Colonic mucosa (tissue), 4 donors: ENCODE measurements around the gene RCBTB1. TPM values are rescaled to one million over a fixed set of nuclear protein-coding genes. Genes with fewer than 3 reads are reported as not detected.

ENCODE experiments used
- DNase-seq: peaks from one replicate; pipeline ENCODE4 v3.0.0-alpha.2; 2020
- H3K27ac ChIP-seq: fragments of 200-600 bp; one replicate; pipeline ENCODE4 v1.8.0; 2021
- H3K27me3 ChIP-seq: fragments of 200-600 bp; one replicate; pipeline ENCODE4 v1.8.0; 2021
- H3K36me3 ChIP-seq: fragments of 200-600 bp; one replicate; pipeline ENCODE4 v1.8.0; 2021
- H3K4me1 ChIP-seq: fragments of 200-600 bp; one replicate; pipeline ENCODE4 v1.8.0; 2021; ENCODE audit warnings: mild to moderate bottlenecking
- H3K4me3 ChIP-seq: fragments of 200-600 bp; one replicate; pipeline ENCODE4 v1.8.0; 2021
- H3K9ac ChIP-seq, 2 donors: one replicate each; pipeline ENCODE4 v1.7.0; 2013; ENCODE audit warnings: control low read depth in 2 of 2, low read depth in 2 of 2, low read length in 2 of 2
- H3K9me3 ChIP-seq: fragments of 200-600 bp; one replicate; pipeline ENCODE4 v1.8.0; 2021
- intact Hi-C: fragments of 100-400 bp; cut with DNase I; formaldehyde crosslinking; loops from one replicate; pipeline ENCODE4 v1.14.1; 2022
- total RNA-seq, 2 donors: library from RNA; stranded (reverse); fragmentation: NEBNext Ultra II Directional in 1 of 2; extraction: Animal tissue kit (Norgen Biotek cat#: 25700) in 1 of 2; gene quantifications; one replicate each; pipeline ENCODE4 v1.2.1, GENCODE V29; 2021
- TF ChIP-seq, protein P1 (sequence below): fragments of 200-600 bp; IDR thresholded peaks from one replicate; pipeline ENCODE4 v1.8.0; 2022; ENCODE audit warnings: antibody characterized with exemption, mild to moderate bottlenecking
- donor health status: healthy.
- donor health status: DM: no; HTN: no; CAD: no.
- donor health status: DM: no; HTN: no; CAD: no.

Gene RCBTB1
- total RNA-seq, 2 donors from 2014 or later: 6.2 to 7.5 TPM

DNA sequence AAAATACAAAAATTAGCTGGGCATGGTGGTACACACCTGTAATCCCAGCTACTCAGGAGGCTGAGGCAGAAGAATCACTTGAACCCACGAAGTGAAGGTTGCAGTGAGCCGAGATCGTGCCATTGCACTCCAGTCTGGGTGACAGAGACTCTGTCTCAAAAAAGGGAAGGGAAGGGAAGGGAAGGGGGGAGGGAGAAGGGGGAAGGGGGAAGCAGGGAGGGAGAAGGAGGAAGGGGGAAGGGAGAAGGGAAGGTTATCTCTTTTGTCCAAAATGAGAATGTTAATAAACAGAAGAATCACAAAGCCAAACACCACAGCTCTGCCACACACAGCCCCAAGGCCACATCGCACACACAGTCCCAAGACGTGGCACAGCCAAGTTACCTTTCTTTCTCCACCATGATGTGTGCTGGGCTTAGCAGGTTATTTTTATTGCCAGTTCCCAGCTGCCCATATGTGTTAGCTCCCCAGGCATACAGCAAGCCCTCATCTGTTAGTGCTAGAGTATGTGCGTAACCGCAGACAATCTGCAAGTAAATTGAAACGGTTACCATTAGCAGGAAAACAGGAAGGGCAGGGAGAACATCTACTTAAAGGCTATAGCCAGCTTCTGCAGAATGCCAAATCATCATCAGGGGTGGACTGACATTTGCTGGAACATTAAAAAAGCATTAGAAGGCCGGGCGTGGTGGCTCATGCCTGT is 34.3 kb downstream of the RCBTB1 start:
- Histone ChIP-seq H3K4me3 (no peak overlapping the region), H3K9ac (no peak overlapping the region), H3K36me3 (no peaks in the 10 kb centered on the region), H3K9me3 (no peaks in the 10 kb centered on the region), H3K4me1 (no peaks in the 10 kb centered on the region), H3K27ac (no peak overlapping the region), H3K27me3 (no peaks in the 10 kb centered on the region)
- TF ChIP-seq, protein P1, sequence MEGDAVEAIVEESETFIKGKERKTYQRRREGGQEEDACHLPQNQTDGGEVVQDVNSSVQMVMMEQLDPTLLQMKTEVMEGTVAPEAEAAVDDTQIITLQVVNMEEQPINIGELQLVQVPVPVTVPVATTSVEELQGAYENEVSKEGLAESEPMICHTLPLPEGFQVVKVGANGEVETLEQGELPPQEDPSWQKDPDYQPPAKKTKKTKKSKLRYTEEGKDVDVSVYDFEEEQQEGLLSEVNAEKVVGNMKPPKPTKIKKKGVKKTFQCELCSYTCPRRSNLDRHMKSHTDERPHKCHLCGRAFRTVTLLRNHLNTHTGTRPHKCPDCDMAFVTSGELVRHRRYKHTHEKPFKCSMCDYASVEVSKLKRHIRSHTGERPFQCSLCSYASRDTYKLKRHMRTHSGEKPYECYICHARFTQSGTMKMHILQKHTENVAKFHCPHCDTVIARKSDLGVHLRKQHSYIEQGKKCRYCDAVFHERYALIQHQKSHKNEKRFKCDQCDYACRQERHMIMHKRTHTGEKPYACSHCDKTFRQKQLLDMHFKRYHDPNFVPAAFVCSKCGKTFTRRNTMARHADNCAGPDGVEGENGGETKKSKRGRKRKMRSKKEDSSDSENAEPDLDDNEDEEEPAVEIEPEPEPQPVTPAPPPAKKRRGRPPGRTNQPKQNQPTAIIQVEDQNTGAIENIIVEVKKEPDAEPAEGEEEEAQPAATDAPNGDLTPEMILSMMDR: no peak
- DNase-seq: no peak
- intact Hi-C loops: no loop called here

DNA sequence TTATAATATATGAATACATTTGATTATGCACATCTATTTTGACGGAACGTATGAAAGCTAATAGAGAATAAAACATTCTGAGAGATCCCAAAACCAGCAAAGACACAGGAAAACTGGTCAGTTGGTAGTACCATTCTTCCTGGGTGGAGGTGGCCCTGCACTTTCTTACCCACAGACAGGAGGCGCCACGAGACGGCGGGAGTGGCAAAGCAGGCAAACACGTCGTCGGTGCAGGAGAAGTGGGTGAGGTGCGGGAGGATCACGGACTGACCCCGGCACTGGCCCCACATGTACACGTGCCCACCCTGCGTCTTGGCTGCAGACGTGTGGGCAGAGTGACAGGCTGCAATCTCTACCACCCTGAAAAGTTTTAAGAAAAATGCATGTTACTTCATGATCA is 36.1 kb downstream of the RCBTB1 start:
- no peak overlapping the region for H3K9ac ChIP-seq
- no peak overlapping the region for H3K4me3 ChIP-seq
- no peaks in the 10 kb centered on the region for H3K36me3 ChIP-seq
- intact Hi-C loops: no loop called here
- H3K27me3 ChIP-seq: no peaks in the 10 kb centered on the region
- TF ChIP-seq, protein P1: no peak
- no peak overlapping the region for H3K27ac ChIP-seq
- DNase-seq: no peak
- no peaks in the 10 kb centered on the region for H3K4me1 ChIP-seq
- no peaks in the 10 kb centered on the region for H3K9me3 ChIP-seq

DNA sequence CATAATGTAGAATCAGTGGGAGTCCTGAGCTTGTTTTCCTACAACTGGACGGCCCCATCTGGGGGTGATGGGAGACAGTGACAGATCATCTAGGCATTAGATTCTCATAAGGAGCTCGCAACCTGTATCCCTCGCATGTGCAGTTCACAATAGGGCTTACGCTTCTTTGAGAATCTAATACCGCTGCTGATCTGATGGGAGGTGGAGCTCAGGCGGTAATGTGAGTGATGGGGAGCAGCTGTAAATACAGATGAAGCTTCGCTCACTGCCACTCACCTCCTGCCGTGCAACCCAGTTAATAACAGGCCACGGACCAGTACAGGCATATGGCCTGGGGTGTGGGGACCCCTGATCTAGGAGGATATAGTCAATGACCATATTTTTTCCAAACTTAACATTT is 38.8 kb downstream of the RCBTB1 start:
- no peak overlapping the region for H3K4me3 ChIP-seq
- no peaks in the 10 kb centered on the region for H3K27me3 ChIP-seq
- TF ChIP-seq, protein P1: no peak
- no peak overlapping the region for H3K27ac ChIP-seq
- H3K9me3 ChIP-seq: no peaks in the 10 kb centered on the region
- no peaks in the 10 kb centered on the region for H3K36me3 ChIP-seq
- no peak overlapping the region for H3K9ac ChIP-seq
- intact Hi-C loops: no loop called here
- no peaks in the 10 kb centered on the region for H3K4me1 ChIP-seq
- DNase-seq: no peak

DNA sequence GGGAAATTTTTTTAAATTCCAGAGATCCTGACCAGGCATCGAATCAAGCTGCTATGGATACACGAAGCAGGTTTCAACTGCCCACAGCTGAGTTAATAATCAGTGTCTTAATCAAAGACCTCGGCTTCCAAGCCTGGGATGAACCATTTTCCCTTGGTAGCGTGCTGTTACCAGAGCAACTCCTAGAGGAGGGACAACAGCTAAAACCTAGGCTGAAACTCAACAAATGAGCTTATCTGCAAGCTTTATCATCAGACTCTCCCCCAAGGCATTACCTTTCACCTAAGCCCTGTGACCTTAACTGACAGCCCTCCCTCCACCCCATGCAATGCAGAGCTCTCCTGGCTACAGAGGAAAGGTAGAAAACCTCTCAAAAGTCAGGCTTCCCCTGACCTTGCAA is 39.7 kb downstream of the RCBTB1 start:
- TF ChIP-seq, protein P1: no peak
- Histone ChIP-seq H3K27ac (no peak overlapping the region), H3K9ac (no peak overlapping the region), H3K27me3 (no peaks in the 10 kb centered on the region), H3K36me3 (no peaks in the 10 kb centered on the region), H3K9me3 (no peaks in the 10 kb centered on the region), H3K4me3 (no peak overlapping the region), H3K4me1 (no peaks in the 10 kb centered on the region)
- intact Hi-C loops: no loop called here
- no peak for DNase-seq

DNA sequence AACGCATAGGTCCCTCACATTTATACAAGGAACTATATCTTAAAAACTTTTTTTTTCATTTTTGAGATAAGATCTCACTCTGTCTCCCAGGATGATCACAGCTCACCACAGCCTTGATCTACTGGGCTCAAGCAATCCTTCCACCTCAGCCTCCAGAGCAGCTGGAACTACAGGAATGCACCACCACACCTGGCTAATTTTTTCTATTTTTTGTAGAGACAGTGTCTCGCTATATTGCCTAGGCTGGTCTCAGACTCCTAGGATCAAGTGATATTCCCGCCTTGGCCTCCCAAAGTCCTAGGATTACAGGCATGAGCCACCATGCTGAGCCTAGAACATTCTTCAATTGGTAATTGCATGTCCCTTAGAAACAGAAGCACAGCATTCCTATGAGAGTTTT is 41.7 kb downstream of the RCBTB1 start:
- intact Hi-C loops: no loop called here
- no peak for DNase-seq
- H3K4me1 ChIP-seq: no peaks in the 10 kb centered on the region
- no peak overlapping the region for H3K27ac ChIP-seq
- H3K9me3 ChIP-seq: no peaks in the 10 kb centered on the region
- no peaks in the 10 kb centered on the region for H3K27me3 ChIP-seq
- TF ChIP-seq, protein P1: no peak
- H3K4me3 ChIP-seq: no peak overlapping the region
- no peaks in the 10 kb centered on the region for H3K36me3 ChIP-seq
- no peak overlapping the region for H3K9ac ChIP-seq
